H1 (cell line): Measurements from ENCODE around the gene CPM. TPM values are rescaled to one million over a fixed set of nuclear protein-coding genes. Genes with fewer than 3 reads are reported as not detected.

ENCODE experiments used
- CTCF ChIA-PET: fragments of 300-600 bp; sonication (Branson Sonifier 250); formaldehyde crosslinking; loops from one replicate; lab custom pipeline; 2021; ENCODE audit not compliant: partially characterized antibody; lab: Charles Lee
- POLR2A ChIA-PET: fragments of 300-600 bp; sonication (Branson Sonifier 250); formaldehyde crosslinking; loops from one replicate; lab custom pipeline; 2021; ENCODE audit warnings: inconsistent platforms; ENCODE audit not compliant: partially characterized antibody; lab: Charles Lee
- DNase-seq, 2 experiments: peaks; one replicate each; pipeline versions ENCODE4 v3.0.0 to v3.0.0-alpha.2; 2010 to 2022; ENCODE audit warnings: low spot score in 2 of 2, low read depth in 1 of 2, mixed read lengths in 1 of 2
- FAIRE-seq: peaks from 2 replicates; lab custom pipeline; 2011; peaks lifted over from hg19 to GRCh38; lab: Jason Lieb, UNC
- H2AFZ ChIP-seq: 2 replicates; pipeline ENCODE4 v1.8.1; 2012; ENCODE audit warnings: low read length, inconsistent platforms
- H2AK5ac ChIP-seq: 2 replicates; pipeline ENCODE4 v1.6.1; 2013; ENCODE audit warnings: low read depth, low read length
- H2BK120ac ChIP-seq: replicated peaks from 2 replicates; pipeline ENCODE3; 2013; ENCODE audit warnings: low read depth, low read length, inconsistent platforms
- H2BK12ac ChIP-seq: 2 replicates; pipeline ENCODE4 v1.6.1; 2013; ENCODE audit warnings: low read depth, low read length
- H2BK15ac ChIP-seq: 2 replicates; pipeline ENCODE4 v1.6.1; 2013; ENCODE audit warnings: low read length
- H2BK20ac ChIP-seq: 2 replicates; pipeline ENCODE4 v1.6.1; 2013; ENCODE audit warnings: low read length
- H2BK5ac ChIP-seq: 2 replicates; pipeline ENCODE4 v1.6.1; 2013; ENCODE audit warnings: low read depth, low read length
- H3K14ac ChIP-seq: 2 replicates; pipeline ENCODE4 v1.6.1; 2013; ENCODE audit warnings: inconsistent platforms; ENCODE audit not compliant: insufficient read length
- H3K18ac ChIP-seq: 2 replicates; pipeline ENCODE4 v1.6.1; 2013; ENCODE audit warnings: low read length; ENCODE audit errors: extremely low read depth
- H3K23ac ChIP-seq: 2 replicates; pipeline ENCODE4 v1.6.1; 2013; ENCODE audit warnings: inconsistent platforms; ENCODE audit not compliant: insufficient read length
- H3K23me2 ChIP-seq: 2 replicates; pipeline ENCODE4 v1.6.1; 2013; ENCODE audit warnings: low read depth, low read length
- H3K27ac ChIP-seq: 2 replicates; pipeline ENCODE4 v1.6.1; 2011; ENCODE audit warnings: low read depth, low read length, inconsistent platforms
- H3K27me3 ChIP-seq, 4 experiments: replicated peaks in 1 of 4; 1 replicate in 1 of 4; 2 replicates in 3 of 4; pipeline versions ENCODE4 v1.6.1 to v1.8.1; 2011 to 2013; ENCODE audit warnings: low read length in 3 of 4, mild to moderate bottlenecking in 3 of 4, inconsistent platforms in 2 of 4, mixed read lengths in 2 of 4, moderate library complexity in 1 of 4; ENCODE audit not compliant: control insufficient read depth in 3 of 4, insufficient read depth in 3 of 4; ENCODE audit errors: extremely low read depth in 1 of 4
- H3K36me3 ChIP-seq, 4 experiments: 2 replicates each; pipeline versions ENCODE4 v1.6.1 to v1.8.1; 2011 to 2013; ENCODE audit warnings: mild to moderate bottlenecking in 4 of 4, low read length in 3 of 4, moderate library complexity in 2 of 4, control low read depth in 1 of 4, inconsistent platforms in 1 of 4; ENCODE audit not compliant: insufficient read depth in 4 of 4, control insufficient read depth in 2 of 4
- H3K4ac ChIP-seq: replicated peaks from 2 replicates; pipeline ENCODE3; 2013; ENCODE audit warnings: low read length, low read depth, mixed read lengths, inconsistent platforms; ENCODE audit not compliant: insufficient read length
- H3K4me1 ChIP-seq, 4 experiments: replicated peaks in 1 of 4; 1 replicate in 1 of 4; 2 replicates in 3 of 4; pipeline versions ENCODE4 v1.6.1 to v1.8.1; 2011 to 2013; ENCODE audit warnings: low read length in 3 of 4, inconsistent platforms in 2 of 4, mixed read lengths in 1 of 4; ENCODE audit not compliant: insufficient read depth in 4 of 4, control insufficient read depth in 3 of 4
- H3K4me2 ChIP-seq, 2 experiments: 2 replicates each; pipeline versions ENCODE4 v1.6.1 to v1.8.1; 2011 to 2013; ENCODE audit warnings: low read depth in 2 of 2, low read length in 2 of 2, control low read depth in 1 of 2, inconsistent platforms in 1 of 2, mild to moderate bottlenecking in 1 of 2; ENCODE audit not compliant: insufficient read depth in 1 of 2
- H3K4me3 ChIP-seq, 4 experiments: fragments of 200-600, 300-600 bp in 1 of 4; sonication (generic), shearing (Covaris generic), sonication (Bioruptor Twin) in 1 of 4; 2 replicates each; pipeline versions ENCODE4 v1.5.1 to v1.8.1; 2011 to 2016; ENCODE audit warnings: low read length in 4 of 4, low read depth in 3 of 4, control low read depth in 2 of 4, inconsistent platforms in 2 of 4, mild to moderate bottlenecking in 2 of 4, mixed read lengths in 1 of 4, moderate library complexity in 1 of 4; ENCODE audit not compliant: insufficient read depth in 2 of 4; ENCODE audit errors: extremely low read depth in 1 of 4
- H3K56ac ChIP-seq: replicated peaks from 2 replicates; pipeline ENCODE3; 2013; ENCODE audit warnings: low read depth, mild to moderate bottlenecking, mixed read lengths, low read length, inconsistent platforms; ENCODE audit not compliant: insufficient read length
- H3K79me1 ChIP-seq: 2 replicates; pipeline ENCODE4 v1.6.1; 2013; ENCODE audit warnings: low read depth, low read length, control low read depth
- H3K79me2 ChIP-seq, 2 experiments: 2 replicates each; pipeline versions ENCODE4 v1.6.1 to v1.8.1; 2012 to 2013; ENCODE audit warnings: low read length in 2 of 2, mild to moderate bottlenecking in 2 of 2, inconsistent platforms in 1 of 2; ENCODE audit not compliant: insufficient read depth in 2 of 2, control insufficient read depth in 1 of 2
- H3K9ac ChIP-seq, 4 experiments: replicated peaks in 1 of 4; 1 replicate in 1 of 4; 2 replicates in 3 of 4; pipeline versions ENCODE4 v1.6.1 to v1.8.1; 2011 to 2013; ENCODE audit warnings: low read depth in 3 of 4, low read length in 3 of 4, control low read depth in 2 of 4, mild to moderate bottlenecking in 2 of 4, moderate library complexity in 2 of 4, inconsistent platforms in 1 of 4; ENCODE audit errors: extremely low read depth in 1 of 4
- H3K9me3 ChIP-seq, 2 experiments: 2 replicates each; pipeline versions ENCODE4 v1.6.1 to v1.8.1; 2012 to 2013; ENCODE audit warnings: mild to moderate bottlenecking in 2 of 2, moderate library complexity in 2 of 2, control low read depth in 1 of 2, inconsistent platforms in 1 of 2, low read depth in 1 of 2, low read length in 1 of 2, mixed read lengths in 1 of 2; ENCODE audit not compliant: insufficient read depth in 2 of 2
- H4K20me1 ChIP-seq, 2 experiments: replicated peaks in 1 of 2; 2 replicates each; pipeline versions ENCODE3 to v1.8.1; 2011 to 2013; ENCODE audit warnings: inconsistent platforms in 2 of 2, low read length in 2 of 2, mild to moderate bottlenecking in 1 of 2; ENCODE audit not compliant: insufficient read depth in 2 of 2, control insufficient read depth in 1 of 2
- H4K5ac ChIP-seq: 2 replicates; pipeline ENCODE4 v1.6.1; 2013; ENCODE audit warnings: low read length, low read depth, mixed read lengths, inconsistent platforms; ENCODE audit not compliant: insufficient read length
- H4K8ac ChIP-seq: 2 replicates; pipeline ENCODE4 v1.8.0; 2013; ENCODE audit warnings: mild to moderate bottlenecking, moderate library complexity, low read length, inconsistent platforms; ENCODE audit not compliant: insufficient read depth; ENCODE audit errors: extremely low read depth
- H4K91ac ChIP-seq: replicated peaks from 2 replicates; pipeline ENCODE3; 2013; ENCODE audit warnings: low read length, mixed read lengths, inconsistent platforms; ENCODE audit not compliant: insufficient read length
- BCL11A ChIP-seq, 2 experiments: IDR thresholded peaks; one replicate each; pipeline ENCODE4 v1.6.1; 2011; ENCODE audit warnings: low read depth in 2 of 2, low read length in 2 of 2, mild to moderate bottlenecking in 2 of 2
- CEBPB ChIP-seq: IDR thresholded peaks from 2 replicates; pipeline ENCODE4 v1.6.1; 2012; ENCODE audit warnings: low read depth, low read length
- CHD1 ChIP-seq: IDR thresholded peaks from 2 replicates; pipeline ENCODE4 v1.6.1; 2012; ENCODE audit warnings: low read depth, low read length, improper control_type of control experiment
- FOSL1 ChIP-seq: IDR thresholded peaks from 2 replicates; pipeline ENCODE4 v1.6.1; 2011; ENCODE audit warnings: mild to moderate bottlenecking, low read depth, low read length, moderate library complexity; ENCODE audit not compliant: insufficient read depth
- KDM1A ChIP-seq: fragments of 200-600, 300-600 bp; sonication (generic); IDR thresholded peaks from 2 replicates; pipeline ENCODE4 v1.7.1; 2016; ENCODE audit warnings: mild to moderate bottlenecking, low read length, borderline replicate concordance
- MAFK ChIP-seq: IDR thresholded peaks from 2 replicates; pipeline ENCODE4 v1.6.1; 2012; ENCODE audit warnings: low read depth, mild to moderate bottlenecking, improper control_type of control experiment, low read length
- NANOG ChIP-seq: IDR thresholded peaks from 2 replicates; pipeline ENCODE4 v1.6.1; 2011; ENCODE audit warnings: low read length, low read depth, mild to moderate bottlenecking, inconsistent platforms; ENCODE audit not compliant: insufficient read depth, poor library complexity, severe bottlenecking
- POLR2A ChIP-seq, 2 experiments: IDR thresholded peaks; 1 replicate in 1 of 2; 2 replicates in 1 of 2; pipeline ENCODE4 v1.6.1; 2011; ENCODE audit warnings: low read depth in 2 of 2, low read length in 2 of 2, mild to moderate bottlenecking in 2 of 2; ENCODE audit errors: control extremely low read depth in 1 of 2
- RNF2 ChIP-seq: fragments of 200-900, 300-1000 bp; sonication (generic); IDR thresholded peaks from 2 replicates; pipeline ENCODE4 v1.7.1; 2016; ENCODE audit warnings: borderline replicate concordance, low read depth, mild to moderate bottlenecking, antibody characterized with exemption, low read length; ENCODE audit not compliant: poor library complexity, severe bottlenecking; ENCODE audit errors: missing control alignments
- SP2 ChIP-seq: IDR thresholded peaks from 2 replicates; pipeline ENCODE4 v1.6.1; 2012; ENCODE audit warnings: mild to moderate bottlenecking, low read length, inconsistent platforms
- TAF1 ChIP-seq: IDR thresholded peaks from 2 replicates; pipeline ENCODE4 v1.6.1; 2011; ENCODE audit warnings: mild to moderate bottlenecking, low read depth, low read length
- YY1 ChIP-seq: IDR thresholded peaks from 2 replicates; pipeline ENCODE4 v1.6.1; 2011; ENCODE audit warnings: low read depth, mild to moderate bottlenecking, low read length
- WGBS, 2 experiments: shearing (Covaris generic) in 1 of 2; methylation state at CpG; one replicate each; pipeline versions ENCODE4 v1.1.6 to v1.1.7; 2013 to 2015; ENCODE audit warnings: low lambda C conversion rate in 2 of 2, mixed read lengths in 2 of 2, inconsistent platforms in 1 of 2, low coverage in 1 of 2, missing lambda C conversion rate in 1 of 2; ENCODE audit not compliant: insufficient replicate concordance in 2 of 2, insufficient coverage in 1 of 2, insufficient read length in 1 of 2; ENCODE audit errors: extremely low coverage in 1 of 2, missing lambda C conversion rate in 1 of 2; 5-methylcytosine and 5-hydroxymethylcytosine counted together
- polyA plus RNA-seq, 7 experiments: library from polyadenylated mRNA; depleted of rRNA in 3 of 7; stranded (reverse) in 5 of 7; unstranded in 2 of 7; fragments of >200 nt in 5 of 7; fragments of 200-250 nt in 2 of 7; gene quantifications; 1 replicate in 5 of 7; 2 replicates in 1 of 7; 4 replicates in 1 of 7; pipeline versions ENCODE4 v1.2.1 to v1.2.3, GENCODE V29; 2011 to 2013; ENCODE audit warnings: missing spikeins in 2 of 7, mixed read lengths in 2 of 7
- total RNA-seq: library from RNA; stranded (reverse); fragmentation: NEBNext Ultra II Directional; extraction: Animal tissue kit (Norgen Biotek cat#: 25700); gene quantifications from 2 replicates; pipeline ENCODE4 v1.2.1, GENCODE V29; 2021

CPM gene
- total and polyA plus RNA-seq, 2 of the 8 experiments (the other 6 are each of a cell fraction or from before 2014, with no cell fraction given) = 0.33 to 3.1 TPM

GRCh38 chr12:68803948-68804656, 128.9 kb downstream of the CPM start:
- H4K20me1 ChIP-seq = no peaks in the 10 kb centered on the region
- DNase-seq (no peak), FAIRE-seq (no peak)
- H4K91ac ChIP-seq = no peak overlapping the region
- 89% methylated on average over 5 of the region's 5 CpGs; no CpG with 5 or more reads in 1 of the 2 experiments for WGBS, 2 experiments
- no peak overlapping the region for H3K14ac ChIP-seq
- H3K79me2 ChIP-seq = peaks cover 0 to 4% of the 10 kb centered on the region in 2 experiments; a peak in 2 of 4 replicates
- H3K27ac ChIP-seq = no peak overlapping the region
- no peak overlapping the region for H2BK5ac ChIP-seq
- no peaks in the 10 kb centered on the region for H3K79me1 ChIP-seq
- H3K56ac ChIP-seq = no peak overlapping the region
- H2AFZ ChIP-seq = no peak overlapping the region
- 0 out of 4 replicates have a peak overlapping the region, but pooled peaks of 1 of the 2 experiments have one; percentile 29 for H3K4me2 ChIP-seq
- H3K23ac ChIP-seq = no peak overlapping the region
- H2BK15ac ChIP-seq = peak overlapping the region; percentile 84; the same call in 1 of the 2 replicates
- no peak overlapping the region; the same call in 1 of the 2 replicates for H2BK12ac ChIP-seq
- no peak overlapping the region for H2BK120ac ChIP-seq
- POLR2A ChIA-PET = interaction anchor here (0.5 to 2.4 kb wide), 3 partner anchors 10 to 80 kb away, joined by 3 to 6 read pairs (median 3); no protein-coding TSS in a partner anchor
- H3K36me3 ChIP-seq = peaks cover 0 to 2% (median 0%) of the 10 kb centered on the region in 4 experiments; a peak in 1 of 8 replicates
- H2AK5ac ChIP-seq = no peak overlapping the region
- H3K4ac ChIP-seq = no peak overlapping the region
- H3K4me1 ChIP-seq = peaks cover 3 to 12% (median 6%) of the 10 kb centered on the region in 4 experiments; a peak in 5 of 7 replicates
- no peak overlapping the region for H4K5ac ChIP-seq
- H3K18ac ChIP-seq = peak overlapping the region; percentile 48; the same call in 1 of the 2 replicates
- peaks cover 2% of the 10 kb centered on the region for H3K23me2 ChIP-seq
- no peak overlapping the region for H3K9ac ChIP-seq
- no peak overlapping the region for H4K8ac ChIP-seq
- no peaks in the 10 kb centered on the region for H3K27me3 ChIP-seq
- no peak overlapping the region for H3K4me3 ChIP-seq
- CTCF ChIA-PET = interaction anchor here (0.8 kb wide), 1 partner anchor 9 kb away, joined by 4 read pairs; no protein-coding TSS in a partner anchor
- 0 out of 2 replicates have a peak overlapping the region, but pooled peaks have one; percentile 32 for H2BK20ac ChIP-seq
- H3K9me3 ChIP-seq = no peaks in the 10 kb centered on the region
- TF ChIP-seq SP2 = no peak
- no peak for TF ChIP-seq TAF1
- TF ChIP-seq POLR2A (IDR thresholded peaks at IDR 0.05; ENCODE audit: control extremely low read depth in 1 of 2, low read depth in 2 of 2, low read length in 2 of 2) = no peak
- no peak for TF ChIP-seq YY1
- no peak for TF ChIP-seq CHD1
- no peak for TF ChIP-seq RNF2
- TF ChIP-seq KDM1A = no peak
- TF ChIP-seq FOSL1 = no peak
- no peak for TF ChIP-seq CEBPB
- no peak for TF ChIP-seq NANOG
- TF ChIP-seq BCL11A (IDR thresholded peaks at IDR 0.05; ENCODE audit: low read depth in 2 of 2, low read length in 2 of 2) = no peak
- TF ChIP-seq MAFK = no peak
